Astrocyte (in vitro differentiated cells and primary cell): ENCODE measurements around the gene RASGEF1C.

Experiments
- EZH2 ChIP-seq: IDR thresholded peaks from 2 replicates; pipeline ENCODE4 v1.6.1; 2012; ENCODE audit warnings: mild to moderate bottlenecking, low read length, inconsistent platforms; ENCODE audit not compliant: insufficient read depth
- TF ChIP-seq, protein P1 (sequence below): IDR thresholded peaks from 2 replicates; pipeline ENCODE4 v1.5.1; 2011; ENCODE audit warnings: low read depth, mild to moderate bottlenecking, inconsistent platforms, low read length, moderate library complexity; ENCODE audit not compliant: insufficient read depth

DNA sequence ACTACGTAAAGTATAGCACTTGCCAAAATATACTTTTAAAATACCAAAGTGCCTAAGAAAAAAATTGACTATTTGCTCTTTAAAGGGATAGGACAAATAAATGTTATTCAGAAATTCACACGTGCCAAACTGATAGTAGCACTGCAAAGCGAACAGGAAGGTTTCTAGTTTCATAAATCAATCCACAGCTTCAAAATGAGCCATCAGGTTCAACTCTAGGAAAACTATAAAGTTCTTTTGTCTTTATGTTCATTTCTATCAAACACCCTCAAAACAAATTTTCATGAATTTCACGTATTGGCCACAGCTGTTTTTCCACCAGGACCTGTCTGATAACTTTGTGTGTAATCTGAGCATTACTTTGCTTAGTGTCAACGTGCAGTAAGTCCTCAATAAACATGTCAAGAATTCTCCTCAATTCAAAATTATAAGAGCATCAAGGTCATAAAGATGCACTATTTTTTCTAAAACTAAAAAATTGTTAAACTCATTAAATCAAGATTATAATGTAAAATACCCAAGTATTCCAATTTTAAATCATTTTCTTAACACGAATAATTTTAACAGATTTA is 140.4 kb downstream of the RASGEF1C start:
- TF ChIP-seq, protein P1, sequence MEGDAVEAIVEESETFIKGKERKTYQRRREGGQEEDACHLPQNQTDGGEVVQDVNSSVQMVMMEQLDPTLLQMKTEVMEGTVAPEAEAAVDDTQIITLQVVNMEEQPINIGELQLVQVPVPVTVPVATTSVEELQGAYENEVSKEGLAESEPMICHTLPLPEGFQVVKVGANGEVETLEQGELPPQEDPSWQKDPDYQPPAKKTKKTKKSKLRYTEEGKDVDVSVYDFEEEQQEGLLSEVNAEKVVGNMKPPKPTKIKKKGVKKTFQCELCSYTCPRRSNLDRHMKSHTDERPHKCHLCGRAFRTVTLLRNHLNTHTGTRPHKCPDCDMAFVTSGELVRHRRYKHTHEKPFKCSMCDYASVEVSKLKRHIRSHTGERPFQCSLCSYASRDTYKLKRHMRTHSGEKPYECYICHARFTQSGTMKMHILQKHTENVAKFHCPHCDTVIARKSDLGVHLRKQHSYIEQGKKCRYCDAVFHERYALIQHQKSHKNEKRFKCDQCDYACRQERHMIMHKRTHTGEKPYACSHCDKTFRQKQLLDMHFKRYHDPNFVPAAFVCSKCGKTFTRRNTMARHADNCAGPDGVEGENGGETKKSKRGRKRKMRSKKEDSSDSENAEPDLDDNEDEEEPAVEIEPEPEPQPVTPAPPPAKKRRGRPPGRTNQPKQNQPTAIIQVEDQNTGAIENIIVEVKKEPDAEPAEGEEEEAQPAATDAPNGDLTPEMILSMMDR, result no peak
- no peak for TF ChIP-seq EZH2
